ENCODE results near the gene TMEM30A. TPM values are rescaled to one million over a fixed set of nuclear protein-coding genes. Genes with fewer than 3 reads are reported as not detected.
A peak's percentile ranks its signal among the peaks of the same experiment; 100 is the strongest.

Gene TMEM30A
- total RNA-seq, 2 donors from 2014 or later: 47.7 to 59.4 TPM

DNA sequence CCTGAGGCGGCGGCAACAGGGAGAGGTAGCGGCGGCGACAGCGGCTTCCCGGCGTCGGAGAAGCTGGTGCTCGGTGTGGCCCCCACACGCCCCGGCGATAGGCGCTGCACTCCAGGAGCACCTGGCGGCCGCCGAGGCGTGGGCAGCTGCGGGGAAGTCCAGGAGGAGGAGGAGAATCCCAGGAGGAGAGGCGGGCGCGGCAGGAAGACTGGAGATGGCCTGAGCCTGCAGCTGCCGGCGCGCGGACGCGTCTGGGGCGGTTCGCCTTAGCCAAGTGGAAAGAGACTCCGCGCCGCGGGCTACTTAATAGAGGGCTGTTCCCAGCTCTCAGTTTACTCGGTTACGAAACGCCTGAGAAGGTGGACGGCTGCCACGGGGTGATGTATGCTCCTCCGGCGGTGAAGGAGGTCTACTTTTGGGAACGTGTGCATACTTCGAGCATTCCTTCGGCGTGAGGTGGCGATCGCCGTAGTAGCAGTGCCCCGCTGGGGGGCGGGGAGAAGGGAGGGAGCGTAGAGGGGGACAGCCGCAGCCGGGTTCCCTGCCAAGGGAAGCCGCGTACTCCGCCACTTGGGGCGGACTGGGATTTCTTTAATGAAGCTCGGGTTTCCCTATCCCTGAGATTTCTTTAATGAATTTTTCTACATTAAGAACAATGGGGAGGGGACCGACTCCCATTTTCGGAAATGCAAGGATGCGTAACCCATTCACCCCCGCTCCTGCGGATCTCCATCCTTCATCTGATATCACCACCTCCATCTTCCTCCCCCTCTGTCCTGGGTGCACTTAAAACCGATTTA lies 78.6 kb downstream of the TMEM30A start, which contains the start of gene COL12A1:
Gene COL12A1, minus strand, starts transcription at position 278 of the 800 bp plus-strand sequence. CDS start 3,261 bp downstream, outside the sequence.
- TF ChIP-seq, protein P1, sequence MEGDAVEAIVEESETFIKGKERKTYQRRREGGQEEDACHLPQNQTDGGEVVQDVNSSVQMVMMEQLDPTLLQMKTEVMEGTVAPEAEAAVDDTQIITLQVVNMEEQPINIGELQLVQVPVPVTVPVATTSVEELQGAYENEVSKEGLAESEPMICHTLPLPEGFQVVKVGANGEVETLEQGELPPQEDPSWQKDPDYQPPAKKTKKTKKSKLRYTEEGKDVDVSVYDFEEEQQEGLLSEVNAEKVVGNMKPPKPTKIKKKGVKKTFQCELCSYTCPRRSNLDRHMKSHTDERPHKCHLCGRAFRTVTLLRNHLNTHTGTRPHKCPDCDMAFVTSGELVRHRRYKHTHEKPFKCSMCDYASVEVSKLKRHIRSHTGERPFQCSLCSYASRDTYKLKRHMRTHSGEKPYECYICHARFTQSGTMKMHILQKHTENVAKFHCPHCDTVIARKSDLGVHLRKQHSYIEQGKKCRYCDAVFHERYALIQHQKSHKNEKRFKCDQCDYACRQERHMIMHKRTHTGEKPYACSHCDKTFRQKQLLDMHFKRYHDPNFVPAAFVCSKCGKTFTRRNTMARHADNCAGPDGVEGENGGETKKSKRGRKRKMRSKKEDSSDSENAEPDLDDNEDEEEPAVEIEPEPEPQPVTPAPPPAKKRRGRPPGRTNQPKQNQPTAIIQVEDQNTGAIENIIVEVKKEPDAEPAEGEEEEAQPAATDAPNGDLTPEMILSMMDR (conservative IDR thresholded peaks at IDR 0.05): no peak
- 0 to 1% methylated on average over 33 to 64 of the region's 64 CpGs for WGBS, 2 experiments (ENCODE audit: insufficient coverage in 1 of 2, insufficient read length in 1 of 2)
- Histone ChIP-seq H3K9me3 (ENCODE audit: control insufficient read depth, low read length) (no peaks in the 10 kb centered on the region), H3K4me3 (ENCODE audit: low read length) (peak within 1 kb of the TSS; percentile 70), H3K36me3 (ENCODE audit: control insufficient read depth, insufficient read depth, low read length) (no peaks in the 10 kb centered on the region), H3K4me1 (ENCODE audit: control insufficient read depth, insufficient read depth, low read length) (peaks cover 3% of the 10 kb centered on the region), H3K27ac (ENCODE audit: low read depth, low read length) (no peak within 1 kb of the TSS), H3K27me3 (ENCODE audit: control insufficient read depth, insufficient read depth, low read length, poor library complexity, severe bottlenecking) (peaks cover 91% of the 10 kb centered on the region), H3K9ac (ENCODE audit: extremely low read depth, low read length, poor library complexity, severe bottlenecking) (peak within 1 kb of the TSS; percentile 9)
- H3K27ac Mint-ChIP-seq: no peak within 1 kb of the TSS
- H3K36me3 Mint-ChIP-seq (ENCODE audit: low read depth): no peaks in the 10 kb centered on the region
- H3K9me3 Mint-ChIP-seq: no peaks in the 10 kb centered on the region
- DNase-seq: peak; percentile 90
- peaks cover 98% of the 10 kb centered on the region for H3K27me3 Mint-ChIP-seq (ENCODE audit: insufficient read depth)
- peak within 1 kb of the TSS; percentile 48 for H3K4me3 Mint-ChIP-seq
- peaks cover 47% of the 10 kb centered on the region for H3K4me1 Mint-ChIP-seq

DNA sequence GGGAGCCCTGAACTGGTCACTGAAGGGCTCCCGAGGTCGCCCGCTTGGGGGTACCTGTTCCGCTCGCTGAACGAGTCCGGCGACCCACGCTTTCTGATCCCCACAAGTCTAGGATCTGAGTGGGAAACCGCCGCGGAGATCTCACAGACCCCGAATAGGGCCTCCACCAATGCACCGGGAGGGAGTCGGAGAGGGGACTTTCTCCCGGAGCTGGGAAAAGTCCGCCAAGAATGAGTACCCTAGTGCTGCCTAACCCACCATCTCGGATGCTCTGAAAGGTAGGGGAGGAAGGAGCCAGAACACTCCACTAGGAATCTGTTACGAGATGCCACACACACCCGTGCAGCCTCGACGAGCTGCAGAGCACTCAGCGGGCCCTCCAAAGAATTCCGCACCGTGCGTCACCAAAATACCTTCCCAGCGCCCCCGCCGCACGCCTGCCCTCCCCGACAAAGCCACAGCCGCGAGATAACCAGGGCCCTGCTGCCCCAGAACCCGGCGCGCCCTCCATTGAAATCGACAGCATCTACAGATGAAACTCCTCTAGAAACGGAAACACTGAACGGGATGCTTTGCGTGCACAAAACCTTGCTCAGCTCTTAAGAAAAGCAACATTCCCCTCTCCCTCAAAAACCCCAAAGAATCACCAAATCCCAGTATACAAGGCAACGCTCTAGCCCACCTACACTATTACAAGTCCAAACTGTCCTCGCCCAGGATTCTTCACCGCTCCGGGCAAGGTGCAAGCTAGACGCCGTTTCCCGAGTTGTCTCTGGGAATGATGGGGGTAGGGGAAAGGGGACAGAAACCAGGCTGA lies 79.4 kb downstream of the TMEM30A start:
- peaks cover 3% of the 10 kb centered on the region for H3K4me1 ChIP-seq (ENCODE audit: control insufficient read depth, insufficient read depth, low read length)
- Mint-ChIP-seq H3K4me3 (peak overlapping the region; percentile 48), H3K27me3 (ENCODE audit: insufficient read depth) (peaks cover 96% of the 10 kb centered on the region), H3K4me1 (peaks cover 47% of the 10 kb centered on the region), H3K9me3 (no peaks in the 10 kb centered on the region), H3K27ac (no peak overlapping the region), H3K36me3 (ENCODE audit: low read depth) (no peaks in the 10 kb centered on the region)
- 1 to 5% methylated on average over 13 to 47 of the region's 47 CpGs for WGBS, 2 experiments (ENCODE audit: insufficient coverage in 1 of 2, insufficient read length in 1 of 2)
- no peak overlapping the region for H3K27ac ChIP-seq (ENCODE audit: low read depth, low read length)
- peaks cover 99% of the 10 kb centered on the region for H3K27me3 ChIP-seq (ENCODE audit: control insufficient read depth, insufficient read depth, low read length, poor library complexity, severe bottlenecking)
- peak; percentile 75 for DNase-seq
- no peaks in the 10 kb centered on the region for H3K36me3 ChIP-seq (ENCODE audit: control insufficient read depth, insufficient read depth, low read length)
- TF ChIP-seq, protein P1 (conservative IDR thresholded peaks at IDR 0.05): no peak
- no peaks in the 10 kb centered on the region for H3K9me3 ChIP-seq (ENCODE audit: control insufficient read depth, low read length)
- peak overlapping the region; percentile 70 for H3K4me3 ChIP-seq (ENCODE audit: low read length)
- peak overlapping the region; percentile 9 for H3K9ac ChIP-seq (ENCODE audit: extremely low read depth, low read length, poor library complexity, severe bottlenecking)

DNA sequence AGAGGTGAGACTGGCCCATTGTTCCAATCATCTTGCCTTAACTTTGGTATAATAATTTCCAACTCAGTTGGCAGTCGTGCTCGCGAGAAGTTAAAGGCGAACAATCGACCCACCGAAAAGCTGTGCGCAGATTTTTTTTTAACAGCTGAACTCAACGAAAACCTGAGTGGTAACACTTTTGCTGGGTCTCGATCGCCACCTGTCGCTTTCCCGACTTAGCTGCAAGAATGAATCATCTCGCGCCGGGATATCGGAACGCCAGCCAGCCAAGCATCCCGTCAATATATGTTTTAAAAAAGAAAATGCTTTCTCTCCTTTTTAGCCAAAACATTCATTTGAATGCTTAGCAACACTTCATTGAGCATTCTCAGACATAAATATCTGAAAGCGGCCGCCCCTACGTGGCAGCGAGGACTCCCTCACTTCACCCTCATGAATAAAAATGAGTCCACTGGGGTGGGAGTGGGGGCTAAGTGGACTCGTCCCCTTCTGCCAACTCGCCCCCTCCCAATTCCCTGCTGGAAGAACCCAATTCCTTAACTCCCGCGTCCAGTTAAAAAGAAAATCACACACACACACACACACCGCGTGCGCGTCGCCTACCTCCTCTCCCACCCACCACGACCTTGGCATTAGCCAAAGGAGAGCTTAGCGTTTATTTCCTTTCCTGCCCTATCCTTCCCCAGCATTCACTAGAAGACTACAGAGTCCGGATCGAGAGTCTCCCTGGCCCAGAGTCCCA lies 80.2 kb downstream of the TMEM30A start:
- H3K27ac Mint-ChIP-seq: no peak overlapping the region
- peak overlapping the region; percentile 48 for H3K4me3 Mint-ChIP-seq
- H3K36me3 Mint-ChIP-seq (ENCODE audit: low read depth): no peaks in the 10 kb centered on the region
- Histone ChIP-seq H3K4me3 (ENCODE audit: low read length) (peak overlapping the region; percentile 70), H3K4me1 (ENCODE audit: control insufficient read depth, insufficient read depth, low read length) (peaks cover 3% of the 10 kb centered on the region), H3K36me3 (ENCODE audit: control insufficient read depth, insufficient read depth, low read length) (no peaks in the 10 kb centered on the region), H3K9ac (ENCODE audit: extremely low read depth, low read length, poor library complexity, severe bottlenecking) (no peak overlapping the region), H3K9me3 (ENCODE audit: control insufficient read depth, low read length) (no peaks in the 10 kb centered on the region), H3K27me3 (ENCODE audit: control insufficient read depth, insufficient read depth, low read length, poor library complexity, severe bottlenecking) (peaks cover 100% of the 10 kb centered on the region), H3K27ac (ENCODE audit: low read depth, low read length) (no peak overlapping the region)
- H3K9me3 Mint-ChIP-seq: no peaks in the 10 kb centered on the region
- peaks cover 47% of the 10 kb centered on the region for H3K4me1 Mint-ChIP-seq
- H3K27me3 Mint-ChIP-seq (ENCODE audit: insufficient read depth): peaks cover 95% of the 10 kb centered on the region
- 0 to 2% methylated on average over 17 to 35 of the region's 35 CpGs for WGBS, 2 experiments (ENCODE audit: insufficient coverage in 1 of 2, insufficient read length in 1 of 2)
- peak; percentile 92 for DNase-seq
- TF ChIP-seq, protein P1 (conservative IDR thresholded peaks at IDR 0.05): peak; percentile 87

All from endodermal cell (in vitro differentiated cells).